Measurements from ENCODE around the gene KANK3.
"Not testable (repeated sequence)": the region's sequence is repeated elsewhere in the genome, so short reads cannot be mapped to it uniquely, and the experiment has no call there.

DNA sequence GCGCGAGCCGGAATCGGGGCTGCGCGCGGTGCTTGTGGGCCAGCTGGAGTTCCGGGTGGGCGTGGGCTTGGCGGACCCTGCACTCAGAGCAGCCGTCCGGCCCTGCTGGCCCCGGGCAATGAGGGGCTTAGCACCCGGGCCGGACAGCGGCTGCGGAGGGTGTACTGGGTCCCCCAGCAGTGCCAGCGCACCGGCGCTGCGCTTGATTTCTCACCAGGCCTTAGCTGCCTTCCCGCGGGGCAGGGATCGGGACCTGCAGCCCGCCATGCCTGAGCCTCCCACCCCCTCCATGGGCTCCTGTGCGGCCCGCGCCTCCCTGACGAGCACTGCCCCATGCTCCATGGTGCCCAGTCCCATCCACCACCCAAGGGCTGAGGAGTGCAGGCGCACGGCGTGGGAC lies 32.7 kb upstream of the KANK3 start:
- TF ChIP-seq, protein P1, sequence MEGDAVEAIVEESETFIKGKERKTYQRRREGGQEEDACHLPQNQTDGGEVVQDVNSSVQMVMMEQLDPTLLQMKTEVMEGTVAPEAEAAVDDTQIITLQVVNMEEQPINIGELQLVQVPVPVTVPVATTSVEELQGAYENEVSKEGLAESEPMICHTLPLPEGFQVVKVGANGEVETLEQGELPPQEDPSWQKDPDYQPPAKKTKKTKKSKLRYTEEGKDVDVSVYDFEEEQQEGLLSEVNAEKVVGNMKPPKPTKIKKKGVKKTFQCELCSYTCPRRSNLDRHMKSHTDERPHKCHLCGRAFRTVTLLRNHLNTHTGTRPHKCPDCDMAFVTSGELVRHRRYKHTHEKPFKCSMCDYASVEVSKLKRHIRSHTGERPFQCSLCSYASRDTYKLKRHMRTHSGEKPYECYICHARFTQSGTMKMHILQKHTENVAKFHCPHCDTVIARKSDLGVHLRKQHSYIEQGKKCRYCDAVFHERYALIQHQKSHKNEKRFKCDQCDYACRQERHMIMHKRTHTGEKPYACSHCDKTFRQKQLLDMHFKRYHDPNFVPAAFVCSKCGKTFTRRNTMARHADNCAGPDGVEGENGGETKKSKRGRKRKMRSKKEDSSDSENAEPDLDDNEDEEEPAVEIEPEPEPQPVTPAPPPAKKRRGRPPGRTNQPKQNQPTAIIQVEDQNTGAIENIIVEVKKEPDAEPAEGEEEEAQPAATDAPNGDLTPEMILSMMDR (IDR thresholded peaks at IDR 0.05), result not testable (repeated sequence)
- TF ChIP-seq POLR2AphosphoS5 (IDR thresholded peaks at IDR 0.05; ENCODE audit: low read depth, low read length); SIN3A (IDR thresholded peaks at IDR 0.05; ENCODE audit: borderline replicate concordance, insufficient read depth, low read depth, low read length); TCF7L2 (IDR thresholded peaks at IDR 0.05; ENCODE audit: low read depth, low read length): not testable (repeated sequence)
- TF ChIP-seq, protein P2, sequence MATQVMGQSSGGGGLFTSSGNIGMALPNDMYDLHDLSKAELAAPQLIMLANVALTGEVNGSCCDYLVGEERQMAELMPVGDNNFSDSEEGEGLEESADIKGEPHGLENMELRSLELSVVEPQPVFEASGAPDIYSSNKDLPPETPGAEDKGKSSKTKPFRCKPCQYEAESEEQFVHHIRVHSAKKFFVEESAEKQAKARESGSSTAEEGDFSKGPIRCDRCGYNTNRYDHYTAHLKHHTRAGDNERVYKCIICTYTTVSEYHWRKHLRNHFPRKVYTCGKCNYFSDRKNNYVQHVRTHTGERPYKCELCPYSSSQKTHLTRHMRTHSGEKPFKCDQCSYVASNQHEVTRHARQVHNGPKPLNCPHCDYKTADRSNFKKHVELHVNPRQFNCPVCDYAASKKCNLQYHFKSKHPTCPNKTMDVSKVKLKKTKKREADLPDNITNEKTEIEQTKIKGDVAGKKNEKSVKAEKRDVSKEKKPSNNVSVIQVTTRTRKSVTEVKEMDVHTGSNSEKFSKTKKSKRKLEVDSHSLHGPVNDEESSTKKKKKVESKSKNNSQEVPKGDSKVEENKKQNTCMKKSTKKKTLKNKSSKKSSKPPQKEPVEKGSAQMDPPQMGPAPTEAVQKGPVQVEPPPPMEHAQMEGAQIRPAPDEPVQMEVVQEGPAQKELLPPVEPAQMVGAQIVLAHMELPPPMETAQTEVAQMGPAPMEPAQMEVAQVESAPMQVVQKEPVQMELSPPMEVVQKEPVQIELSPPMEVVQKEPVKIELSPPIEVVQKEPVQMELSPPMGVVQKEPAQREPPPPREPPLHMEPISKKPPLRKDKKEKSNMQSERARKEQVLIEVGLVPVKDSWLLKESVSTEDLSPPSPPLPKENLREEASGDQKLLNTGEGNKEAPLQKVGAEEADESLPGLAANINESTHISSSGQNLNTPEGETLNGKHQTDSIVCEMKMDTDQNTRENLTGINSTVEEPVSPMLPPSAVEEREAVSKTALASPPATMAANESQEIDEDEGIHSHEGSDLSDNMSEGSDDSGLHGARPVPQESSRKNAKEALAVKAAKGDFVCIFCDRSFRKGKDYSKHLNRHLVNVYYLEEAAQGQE (IDR thresholded peaks at IDR 0.05; ENCODE audit: insufficient read depth in 1 of 2, low read depth in 2 of 2, low read length in 1 of 2), result not testable (repeated sequence)
